H1 (cell line): Measurements from ENCODE around the gene HTR6.

Experiments used
- EZH2 ChIP-seq: fragments of 200-600 bp; sonication (generic); IDR thresholded peaks from 2 replicates; pipeline ENCODE4 v1.7.1; 2012; ENCODE audit warnings: low read depth, mild to moderate bottlenecking, moderate library complexity, low read length, inconsistent platforms; ENCODE audit not compliant: severe bottlenecking
- POLR2A ChIP-seq, 2 experiments: IDR thresholded peaks; 1 replicate in 1 of 2; 2 replicates in 1 of 2; pipeline ENCODE4 v1.6.1; 2011; ENCODE audit warnings: low read depth in 2 of 2, low read length in 2 of 2, mild to moderate bottlenecking in 2 of 2; ENCODE audit errors: control extremely low read depth in 1 of 2
- POLR2AphosphoS5 ChIP-seq: IDR thresholded peaks from 2 replicates; pipeline ENCODE4 v1.6.1; 2011; ENCODE audit warnings: low read depth, low read length

GRCh38 chr1:19639999-19640362 lies 24.7 kb upstream of the HTR6 start:
- TF ChIP-seq POLR2A (IDR thresholded peaks at IDR 0.05; ENCODE audit: control extremely low read depth in 1 of 2, low read depth in 2 of 2, low read length in 2 of 2): no peak
- no peak for TF ChIP-seq EZH2
- no peak for TF ChIP-seq POLR2AphosphoS5
